H1 (cell line): ENCODE data around the gene CPPED1. TPM values are rescaled to one million over a fixed set of nuclear protein-coding genes. Genes with fewer than 3 reads are reported as not detected.

Experiments used
- EZH2 ChIP-seq: fragments of 200-600 bp; sonication (generic); IDR thresholded peaks from 2 replicates; pipeline ENCODE4 v1.7.1; 2012; ENCODE audit warnings: low read depth, mild to moderate bottlenecking, moderate library complexity, low read length, inconsistent platforms; ENCODE audit not compliant: severe bottlenecking
- SRF ChIP-seq: IDR thresholded peaks from 2 replicates; pipeline ENCODE4 v1.6.1; 2011; ENCODE audit warnings: mild to moderate bottlenecking, low read depth, low read length, moderate library complexity
- ZNF274 ChIP-seq: IDR thresholded peaks from 2 replicates; pipeline ENCODE4 v1.7.0; 2012; ENCODE audit warnings: low read length, borderline replicate concordance; ENCODE audit errors: extremely low read depth
- polyA plus RNA-seq, 7 experiments: library from polyadenylated mRNA; depleted of rRNA in 3 of 7; stranded (reverse) in 5 of 7; unstranded in 2 of 7; fragments of >200 nt in 5 of 7; fragments of 200-250 nt in 2 of 7; gene quantifications; 1 replicate in 5 of 7; 2 replicates in 1 of 7; 4 replicates in 1 of 7; pipeline versions ENCODE4 v1.2.1 to v1.2.3, GENCODE V29; 2011 to 2013; ENCODE audit warnings: missing spikeins in 2 of 7, mixed read lengths in 2 of 7
- total RNA-seq: library from RNA; stranded (reverse); fragmentation: NEBNext Ultra II Directional; extraction: Animal tissue kit (Norgen Biotek cat#: 25700); gene quantifications from 2 replicates; pipeline ENCODE4 v1.2.1, GENCODE V29; 2021
- TF ChIP-seq, protein P1 (sequence below): IDR thresholded peaks from 2 replicates; pipeline ENCODE4 v1.6.1; 2011; ENCODE audit warnings: low read length, improper control_type of control experiment

CPPED1 gene
- total and polyA plus RNA-seq, 2 of the 8 experiments (the other 6 are each of a cell fraction or from before 2014, with no cell fraction given), result 3.5 to 11.2 TPM

DNA sequence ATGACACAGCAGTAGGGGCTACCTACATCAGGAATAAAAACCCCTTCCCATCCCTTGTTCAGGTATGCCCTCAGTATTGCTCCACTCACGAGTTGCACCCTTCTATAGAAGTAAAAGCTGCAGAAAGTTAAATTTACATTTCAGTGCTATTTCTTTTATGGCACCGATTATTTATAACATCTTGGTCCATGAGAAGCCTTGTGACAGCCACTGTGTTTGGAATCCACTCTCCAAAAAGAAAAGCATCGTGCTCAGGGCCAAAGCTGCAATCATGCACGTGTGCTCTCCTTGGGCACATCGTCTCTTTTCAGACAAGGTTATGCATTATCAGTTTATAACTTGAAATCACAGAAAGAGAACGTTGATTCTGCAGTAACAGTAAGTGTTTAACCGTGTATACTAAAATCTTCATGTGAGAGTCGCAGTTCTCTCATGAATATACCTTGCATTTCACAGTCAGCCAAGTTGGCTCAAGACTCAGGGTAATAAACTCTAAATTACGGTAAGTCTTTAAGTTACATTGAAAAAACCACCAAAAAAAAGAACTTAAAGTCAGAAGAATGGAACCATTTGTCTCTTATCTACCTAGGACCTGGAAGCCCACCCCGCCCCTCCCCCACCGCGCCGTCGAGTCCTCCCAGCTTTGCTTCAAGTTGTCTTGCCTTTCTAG is 189.6 kb downstream of the CPPED1 start (continued):
- TF ChIP-seq, protein P1, sequence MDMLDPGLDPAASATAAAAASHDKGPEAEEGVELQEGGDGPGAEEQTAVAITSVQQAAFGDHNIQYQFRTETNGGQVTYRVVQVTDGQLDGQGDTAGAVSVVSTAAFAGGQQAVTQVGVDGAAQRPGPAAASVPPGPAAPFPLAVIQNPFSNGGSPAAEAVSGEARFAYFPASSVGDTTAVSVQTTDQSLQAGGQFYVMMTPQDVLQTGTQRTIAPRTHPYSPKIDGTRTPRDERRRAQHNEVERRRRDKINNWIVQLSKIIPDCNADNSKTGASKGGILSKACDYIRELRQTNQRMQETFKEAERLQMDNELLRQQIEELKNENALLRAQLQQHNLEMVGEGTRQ, result no peak
- TF ChIP-seq EZH2 (no peak), ZNF274 (no peak), SRF (no peak)
